MM.1S (cell line): ENCODE data around the gene EBF3.

Source experiments
- DNase-seq: peaks from one replicate; pipeline ENCODE4 v3.0.0-alpha.2; 2015
- H2AFZ ChIP-seq: fragments of 300-600 bp; sonication (generic); 2 replicates; pipeline ENCODE4 v1.6.0; 2016; ENCODE audit warnings: antibody characterized with exemption, low read length
- H3F3A ChIP-seq: fragments of 300-600 bp; sonication (generic); 2 replicates; pipeline ENCODE4 v1.6.1; 2016; ENCODE audit warnings: mild to moderate bottlenecking, antibody characterized with exemption, low read length, moderate library complexity, mixed read lengths; ENCODE audit not compliant: insufficient read depth
- H3K27ac ChIP-seq: fragments of 300-600 bp; sonication (generic); 2 replicates; pipeline ENCODE4 v1.5.1; 2016; ENCODE audit warnings: mild to moderate bottlenecking, low read length
- H3K27me3 ChIP-seq: fragments of 300-600 bp; sonication (generic); replicated peaks from 2 replicates; pipeline ENCODE4 v1.6.0; 2016; ENCODE audit warnings: low read length; ENCODE audit not compliant: insufficient read depth
- H3K36me3 ChIP-seq: fragments of 300-600 bp; sonication (generic); replicated peaks from 2 replicates; pipeline ENCODE4 v1.6.1; 2016; ENCODE audit warnings: mild to moderate bottlenecking, low read length, mixed read lengths; ENCODE audit not compliant: insufficient read depth
- H3K4me1 ChIP-seq: fragments of 300-600 bp; sonication (generic); 2 replicates; pipeline ENCODE4 v1.6.1; 2016; ENCODE audit warnings: low read length, mixed read lengths
- H3K4me2 ChIP-seq: fragments of 300-600 bp; sonication (generic); 2 replicates; pipeline ENCODE4 v1.6.0; 2016; ENCODE audit warnings: low read depth, low read length
- H3K4me3 ChIP-seq: fragments of 300-600 bp; sonication (generic); 2 replicates; pipeline ENCODE4 v1.5.1; 2016; ENCODE audit warnings: low read length, mixed read lengths
- H3K79me2 ChIP-seq: fragments of 300-600 bp; sonication (generic); 2 replicates; pipeline ENCODE4 v1.6.1; 2016; ENCODE audit warnings: mixed run types, low read length, mixed read lengths
- H3K9ac ChIP-seq: fragments of 300-600 bp; sonication (generic); 2 replicates; pipeline ENCODE4 v1.6.1; 2016; ENCODE audit warnings: low read length, mixed read lengths
- H3K9me2 ChIP-seq: fragments of 300-600 bp; sonication (generic); replicated peaks from 2 replicates; pipeline ENCODE4 v1.6.1; 2016; ENCODE audit warnings: mild to moderate bottlenecking, low read length, mixed read lengths; ENCODE audit not compliant: insufficient read depth
- H3K9me3 ChIP-seq: fragments of 300-600 bp; sonication (generic); replicated peaks from 2 replicates; pipeline ENCODE4 v1.6.1; 2016; ENCODE audit warnings: mild to moderate bottlenecking, low read length, mixed read lengths; ENCODE audit not compliant: insufficient read depth
- H4K20me1 ChIP-seq: fragments of 300-600 bp; sonication (generic); 2 replicates; pipeline ENCODE4 v1.6.1; 2016; ENCODE audit warnings: mild to moderate bottlenecking, low read length, moderate library complexity, mixed read lengths; ENCODE audit not compliant: insufficient read depth
- CTCF ChIP-seq: fragments of 300-600 bp; sonication (generic); IDR thresholded peaks from 2 replicates; pipeline ENCODE4 v1.5.1; 2016; ENCODE audit warnings: antibody characterized with exemption, low read length, mixed read lengths
- EZH2 ChIP-seq: fragments of 300-600 bp; sonication (generic); optimal IDR thresholded peaks from 2 replicates; pipeline ENCODE3; 2017; ENCODE audit warnings: low read depth, mild to moderate bottlenecking, antibody characterized with exemption, low read length, mixed read lengths
- EZH2phosphoT487 ChIP-seq: fragments of 300-600 bp; sonication (generic); IDR thresholded peaks from 2 replicates; pipeline ENCODE4 v1.6.1; 2018; ENCODE audit warnings: antibody characterized with exemption, low read length

EBF3 gene

DNA sequence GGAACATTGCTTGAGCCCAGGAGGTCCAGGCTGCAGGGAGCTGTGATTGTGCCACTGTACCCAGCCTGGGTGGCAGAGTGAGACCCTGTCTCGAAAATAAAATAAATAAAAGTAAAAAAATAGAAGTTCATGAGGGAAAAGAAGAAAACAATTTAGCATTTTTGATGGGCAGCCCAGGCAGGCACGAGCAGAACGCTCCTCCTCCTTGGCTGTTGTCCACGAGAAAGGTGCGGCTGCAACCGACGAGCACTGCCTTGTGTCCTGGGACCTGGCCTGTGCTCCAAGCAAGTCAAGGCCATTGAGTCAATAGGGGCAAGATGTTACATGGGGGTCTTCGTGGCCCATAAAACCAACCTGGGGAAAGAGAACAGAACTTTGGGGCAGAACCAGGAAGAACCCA, 25.6 kb downstream of the EBF3 start:
- no peak overlapping the region for H2AFZ ChIP-seq
- no peaks in the 10 kb centered on the region for H3F3A ChIP-seq
- no peak overlapping the region for H3K9ac ChIP-seq

GRCh38 chr10:129937351-129937751, 26.7 kb downstream of the EBF3 start:
- no peaks in the 10 kb centered on the region for H3F3A ChIP-seq
- no peak overlapping the region for H3K4me3 ChIP-seq
- no peaks in the 10 kb centered on the region for H4K20me1 ChIP-seq
- no peaks in the 10 kb centered on the region for H3K9me3 ChIP-seq
- no peak overlapping the region for H3K9ac ChIP-seq
- H3K36me3 ChIP-seq = no peaks in the 10 kb centered on the region
- H3K4me1 ChIP-seq = no peaks in the 10 kb centered on the region
- no peaks in the 10 kb centered on the region for H3K79me2 ChIP-seq
- H3K9me2 ChIP-seq = no peaks in the 10 kb centered on the region
- DNase-seq = no peak
- H3K27me3 ChIP-seq = no peaks in the 10 kb centered on the region
- no peak overlapping the region for H2AFZ ChIP-seq
- no peak overlapping the region for H3K27ac ChIP-seq
- H3K4me2 ChIP-seq = no peak overlapping the region
- TF ChIP-seq EZH2phosphoT487 (no peak), EZH2 (no peak), CTCF (no peak)

More for the DNA sequence above, 25.6 kb downstream of the EBF3 start:
- TF ChIP-seq CTCF = no peak
- TF ChIP-seq EZH2 = no peak
- TF ChIP-seq EZH2phosphoT487 = no peak
- Histone ChIP-seq H3K27ac (no peak overlapping the region), H3K4me2 (no peak overlapping the region), H3K27me3 (no peaks in the 10 kb centered on the region), H3K79me2 (no peaks in the 10 kb centered on the region), H3K4me1 (no peaks in the 10 kb centered on the region), H3K36me3 (no peaks in the 10 kb centered on the region), H4K20me1 (no peaks in the 10 kb centered on the region), H3K4me3 (no peak overlapping the region), H3K9me3 (no peaks in the 10 kb centered on the region), H3K9me2 (no peaks in the 10 kb centered on the region)
- DNase-seq = no peak

GRCh38 chr10:129936923-129937300, 27.2 kb downstream of the EBF3 start:
- no peak for DNase-seq
- H3K79me2 ChIP-seq = no peaks in the 10 kb centered on the region

More at GRCh38 chr10:129936923-129937300, 27.2 kb downstream of the EBF3 start:
- no peak for TF ChIP-seq EZH2
- TF ChIP-seq CTCF = no peak
- no peak for TF ChIP-seq EZH2phosphoT487
- no peaks in the 10 kb centered on the region for H3K27me3 ChIP-seq
- H3K9me2 ChIP-seq = no peaks in the 10 kb centered on the region
- no peaks in the 10 kb centered on the region for H3K9me3 ChIP-seq
- H3K9ac ChIP-seq = no peak overlapping the region
- no peak overlapping the region for H3K27ac ChIP-seq
- no peaks in the 10 kb centered on the region for H3K4me1 ChIP-seq
- H3K4me3 ChIP-seq = no peak overlapping the region
- no peak overlapping the region for H3K4me2 ChIP-seq
- H3K36me3 ChIP-seq = no peaks in the 10 kb centered on the region
- no peaks in the 10 kb centered on the region for H3F3A ChIP-seq
- no peak overlapping the region for H2AFZ ChIP-seq
- no peaks in the 10 kb centered on the region for H4K20me1 ChIP-seq
